Suprapubic skin (tissue), 4 donors: ENCODE measurements around the gene RNF31. TPM values are rescaled to one million over a fixed set of nuclear protein-coding genes. Genes with fewer than 3 reads are reported as not detected.

ENCODE experiments used
- DNase-seq, 2 donors: peaks; one replicate each; pipeline ENCODE4 v3.0.0-alpha.2; 2019; ENCODE audit warnings: low spot score in 2 of 2
- H3K27ac ChIP-seq: fragments of 200-600 bp; sonication (generic); one replicate; pipeline ENCODE4 v1.5.1; 2019
- H3K27me3 ChIP-seq: fragments of 200-600 bp; sonication (generic); one replicate; pipeline ENCODE4 v1.5.1; 2019
- H3K36me3 ChIP-seq: fragments of 200-600 bp; sonication (generic); one replicate; pipeline ENCODE4 v1.5.1; 2019
- H3K4me1 ChIP-seq: fragments of 200-600 bp; sonication (generic); one replicate; pipeline ENCODE4 v1.5.1; 2019
- H3K4me3 ChIP-seq: fragments of 200-600 bp; sonication (generic); one replicate; pipeline ENCODE4 v1.5.1; 2019; ENCODE audit warnings: mild to moderate bottlenecking
- H3K9me3 ChIP-seq: fragments of 200-600 bp; sonication (generic); one replicate; pipeline ENCODE4 v1.5.1; 2019
- CTCF ChIP-seq, 2 donors: fragments of 200-600 bp in 1 of 2; fragments of 450-650 bp in 1 of 2; sonication (generic) in 1 of 2; IDR thresholded peaks; one replicate each; pipeline ENCODE4 v1.5.1; 2016 to 2019; ENCODE audit warnings: antibody characterized with exemption in 2 of 2, mild to moderate bottlenecking in 1 of 2, moderate library complexity in 1 of 2
- EP300 ChIP-seq: sonication (generic); formaldehyde crosslinking; IDR thresholded peaks from one replicate; pipeline ENCODE4 v1.6.1; 2017; ENCODE audit warnings: antibody characterized with exemption
- POLR2A ChIP-seq, 2 donors: fragments of 450-650 bp; IDR thresholded peaks; one replicate each; pipeline ENCODE4 v1.6.1; 2017; ENCODE audit warnings: antibody characterized with exemption in 2 of 2, mild to moderate bottlenecking in 2 of 2, moderate library complexity in 2 of 2
- POLR2AphosphoS5 ChIP-seq, 3 donors: sonication (generic); formaldehyde crosslinking; IDR thresholded peaks; one replicate each; pipeline ENCODE4 v1.6.1; 2017; ENCODE audit warnings: antibody characterized with exemption in 3 of 3
- WGBS: methylation state at CpG from one replicate; pipeline ENCODE4 v1.1.5; 2018; 5-methylcytosine and 5-hydroxymethylcytosine counted together
- total RNA-seq, 4 donors: library from RNA; depleted of rRNA; stranded (reverse); fragments of >200 nt; gene quantifications; one replicate each; pipeline ENCODE4 v1.1.0, GENCODE V29; 2016

Gene RNF31
- total RNA-seq, 4 donors from 2014 or later = 62.3 to 97.2 (median 70.6) TPM

- Histone ChIP-seq H3K27me3 (no peaks in the 10 kb centered on the region), H3K4me1 (peaks cover 54% of the 10 kb centered on the region), H3K4me3 (no peak overlapping the region), H3K36me3 (peaks cover 28% of the 10 kb centered on the region), H3K9me3 (no peaks in the 10 kb centered on the region), H3K27ac (no peak overlapping the region)
- WGBS = 81% methylated on average over 13 of the region's 13 CpGs
- TF ChIP-seq EP300 (no peak), POLR2AphosphoS5 (IDR thresholded peaks at IDR 0.05) (no peak), CTCF (IDR thresholded peaks at IDR 0.05) (no peak), POLR2A (IDR thresholded peaks at IDR 0.05) (no peak)
- no peak for DNase-seq
These were observed 8.7 kb upstream of the RNF31 start for GRCh38 chr14:24138396-24139271.

DNA sequence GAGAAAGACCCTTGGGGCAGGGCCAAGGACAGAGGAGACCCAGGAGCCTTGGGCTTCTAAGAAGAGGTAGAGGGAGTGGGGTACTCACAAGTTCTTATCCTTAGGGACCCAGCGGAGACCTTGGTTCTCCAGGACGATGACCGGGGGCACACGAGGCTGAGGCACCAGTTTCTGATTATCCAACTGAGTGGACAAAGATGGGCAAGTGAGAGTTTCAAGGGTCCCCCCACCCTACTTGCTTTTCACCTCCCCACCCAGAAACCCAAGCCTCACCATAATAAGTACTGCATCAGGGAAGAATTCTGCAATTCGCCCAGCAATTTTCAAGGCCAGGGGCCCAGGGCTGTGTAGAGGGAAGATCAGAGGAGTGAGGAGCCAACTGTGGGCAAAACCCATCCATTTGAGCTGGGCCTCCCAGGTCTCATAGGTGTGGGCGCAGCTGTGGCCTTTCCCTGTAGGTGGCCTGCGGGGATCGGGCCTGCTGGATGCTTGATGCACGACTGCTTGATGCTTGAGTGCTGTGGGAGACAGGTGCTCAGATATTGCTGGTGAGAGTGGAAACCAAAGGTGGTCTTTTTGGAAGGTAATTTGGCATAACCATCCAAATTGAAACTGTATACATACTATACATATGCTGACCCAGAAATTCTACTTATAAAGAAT, 7.9 kb upstream of the RNF31 start:
- peak overlapping the region; percentile 76 for H3K4me3 ChIP-seq
- no peak for TF ChIP-seq POLR2AphosphoS5 (IDR thresholded peaks at IDR 0.05)
- TF ChIP-seq CTCF (IDR thresholded peaks at IDR 0.05) = no peak
- no peak for TF ChIP-seq POLR2A (IDR thresholded peaks at IDR 0.05)
- TF ChIP-seq EP300 = no peak
- H3K27ac ChIP-seq = no peak overlapping the region
- H3K9me3 ChIP-seq = no peaks in the 10 kb centered on the region
- H3K27me3 ChIP-seq = no peaks in the 10 kb centered on the region
- no peak for DNase-seq
- 86% methylated on average over 9 of the region's 9 CpGs for WGBS
- H3K4me1 ChIP-seq = peaks cover 54% of the 10 kb centered on the region
- peaks cover 32% of the 10 kb centered on the region for H3K36me3 ChIP-seq

- 0% methylated on average over 40 of the region's 65 CpGs for WGBS
- H3K27ac ChIP-seq = peak within 1 kb of the TSS; percentile 89
- peaks cover 32% of the 10 kb centered on the region for H3K36me3 ChIP-seq
- H3K27me3 ChIP-seq = no peaks in the 10 kb centered on the region
- peak; percentile 100 for DNase-seq
- peaks cover 61% of the 10 kb centered on the region for H3K4me1 ChIP-seq
- no peaks in the 10 kb centered on the region for H3K9me3 ChIP-seq
- peak within 1 kb of the TSS; percentile 76 for H3K4me3 ChIP-seq
- TF ChIP-seq POLR2A (IDR thresholded peaks at IDR 0.05) = no peak
- peak; percentile 54 to 78 for TF ChIP-seq CTCF (IDR thresholded peaks at IDR 0.05)
- TF ChIP-seq EP300 = no peak
- peak in 2 of 3 donors; percentile 9 to 45 for TF ChIP-seq POLR2AphosphoS5 (IDR thresholded peaks at IDR 0.05)
These were observed 6.0 kb upstream of the RNF31 start, which contains the start of gene EMC9 for GRCh38 chr14:24141097-24141880. Gene EMC9 (minus strand): TSS chr14:24141591. CDS start chr14:24141304, 287 bp downstream.

GRCh38 chr14:24143511-24143910, 3.8 kb upstream of the RNF31 start:
- 67% methylated on average over 2 of the region's 2 CpGs for WGBS
- H3K36me3 ChIP-seq = peaks cover 21% of the 10 kb centered on the region
- no peak for DNase-seq
- TF ChIP-seq EP300 (no peak), POLR2A (IDR thresholded peaks at IDR 0.05) (no peak), POLR2AphosphoS5 (IDR thresholded peaks at IDR 0.05) (no peak), CTCF (IDR thresholded peaks at IDR 0.05) (no peak)
- no peaks in the 10 kb centered on the region for H3K9me3 ChIP-seq
- no peak overlapping the region for H3K27ac ChIP-seq
- no peak overlapping the region for H3K4me3 ChIP-seq
- H3K27me3 ChIP-seq = no peaks in the 10 kb centered on the region
- peaks cover 52% of the 10 kb centered on the region for H3K4me1 ChIP-seq
